LNCaP clone FGC (cell line): ENCODE results near the gene CHST3.

Experiments
- DNase-seq: peaks from one replicate; pipeline ENCODE4 v3.0.0-alpha.2; 2011; ENCODE audit warnings: low read depth
- H3K4me3 ChIP-seq: 2 replicates; pipeline ENCODE4 v1.5.1; 2011; ENCODE audit warnings: mild to moderate bottlenecking, low read depth, low read length, control low read depth
- CTCF ChIP-seq: IDR thresholded peaks from 2 replicates; pipeline ENCODE4 v1.5.1; 2012; ENCODE audit warnings: mild to moderate bottlenecking; ENCODE audit not compliant: control insufficient read depth, insufficient read depth; ENCODE audit errors: extremely low read depth

CHST3 gene

GRCh38 chr10:71978988-71979691 is 14.9 kb downstream of the CHST3 start:
- no peak for DNase-seq
- no peak for TF ChIP-seq CTCF
- H3K4me3 ChIP-seq, result no peak overlapping the region

GRCh38 chr10:71979692-71980062 is 15.5 kb downstream of the CHST3 start:
- no peak for DNase-seq
- no peak overlapping the region for H3K4me3 ChIP-seq
- no peak for TF ChIP-seq CTCF

- no peak for TF ChIP-seq CTCF
- DNase-seq, result no peak
- H3K4me3 ChIP-seq, result no peak overlapping the region
These were observed 16.2 kb downstream of the CHST3 start for GRCh38 chr10:71980181-71981014.

DNA sequence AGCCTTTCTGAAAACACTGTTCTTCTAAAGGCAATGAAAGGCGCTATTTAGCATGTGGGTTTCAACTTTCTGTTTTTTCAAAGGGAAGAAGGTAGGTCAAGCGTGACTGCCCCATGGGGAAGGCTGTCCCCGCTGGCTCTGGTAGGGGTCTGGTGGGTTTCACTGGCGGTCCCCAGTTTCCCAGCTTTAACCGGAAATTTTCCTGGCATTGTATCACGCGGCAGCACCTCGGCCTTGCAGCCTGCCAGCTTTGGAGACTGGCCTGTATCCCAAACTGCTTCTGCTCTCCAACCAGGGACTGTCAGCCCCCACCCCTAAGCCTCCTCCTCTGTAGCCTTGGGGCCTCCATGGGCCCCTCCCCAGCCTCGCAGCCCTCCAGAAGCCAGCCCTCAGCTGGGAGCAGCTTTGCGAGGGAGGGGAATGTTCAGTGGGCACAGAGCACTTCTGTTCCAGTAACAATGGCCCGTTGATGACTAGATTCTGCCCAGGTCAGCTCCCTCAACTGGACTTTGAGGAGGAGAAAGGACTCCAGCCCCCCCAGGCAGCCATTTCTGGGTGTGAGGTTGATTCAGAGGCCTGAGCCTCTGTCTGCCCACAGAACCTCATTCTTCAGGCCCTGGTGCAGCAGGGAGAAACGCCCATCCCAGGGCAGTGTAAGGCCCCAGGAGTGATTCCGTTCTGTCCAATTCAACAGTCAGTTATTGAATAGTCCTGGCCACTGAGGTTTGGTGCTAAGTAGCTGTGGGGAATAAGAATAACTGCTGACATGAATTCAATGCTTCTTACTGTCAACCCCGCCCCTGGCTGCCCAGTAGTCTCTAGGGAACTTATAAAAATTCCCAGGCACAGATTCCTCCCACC is 17.1 kb downstream of the CHST3 start:
- TF ChIP-seq CTCF, result no peak
- no peak overlapping the region for H3K4me3 ChIP-seq
- no peak for DNase-seq

DNA sequence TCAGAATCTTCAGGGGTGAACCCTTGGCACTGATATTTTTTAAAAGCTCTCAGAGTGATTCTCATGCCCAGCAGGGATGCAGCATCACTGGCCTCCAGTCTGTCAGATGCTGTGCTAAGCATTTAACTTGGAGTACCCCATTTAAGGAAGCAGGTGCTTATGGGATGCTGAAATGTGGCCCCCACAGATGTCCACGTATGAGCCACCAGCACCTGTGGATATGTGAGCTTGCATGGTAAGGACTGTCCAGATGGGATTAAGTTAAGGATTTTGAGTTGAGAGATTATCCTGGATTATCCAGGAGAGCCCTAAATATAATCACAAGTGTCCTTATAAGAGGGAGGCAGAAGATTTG is 17.7 kb downstream of the CHST3 start:
- no peak for TF ChIP-seq CTCF

GRCh38 chr10:71982269-71983178 is 18.3 kb downstream of the CHST3 start:
- no peak for DNase-seq
- TF ChIP-seq CTCF, result no peak
- no peak overlapping the region for H3K4me3 ChIP-seq

More for the DNA sequence above, 17.7 kb downstream of the CHST3 start:
- no peak for DNase-seq
- H3K4me3 ChIP-seq, result no peak overlapping the region
